ENCODE data around the gene ANKFN1.

Gene ANKFN1

GRCh38 chr17:56149266-56150036 is 3.8 kb upstream of the ANKFN1 start:
- no peak overlapping the region for H3K27ac ChIP-seq
- no peak for TF ChIP-seq CTCF (conservative IDR thresholded peaks at IDR 0.05)
- TF ChIP-seq ZFX (IDR thresholded peaks at IDR 0.05) = no peak

GRCh38 chr17:56150649-56151048 is 2.6 kb upstream of the ANKFN1 start:
- H3K27ac ChIP-seq = no peak overlapping the region
- TF ChIP-seq ZFX (IDR thresholded peaks at IDR 0.05) (no peak), CTCF (conservative IDR thresholded peaks at IDR 0.05) (no peak)

- H3K27ac ChIP-seq = no peak overlapping the region
- TF ChIP-seq ZFX (IDR thresholded peaks at IDR 0.05) (no peak), CTCF (conservative IDR thresholded peaks at IDR 0.05) (no peak)
Observed at GRCh38 chr17:56157845-56158244, 4.6 kb downstream of the ANKFN1 start.

- no peak overlapping the region for H3K27ac ChIP-seq
- TF ChIP-seq ZFX (IDR thresholded peaks at IDR 0.05) = no peak
- no peak for TF ChIP-seq CTCF (conservative IDR thresholded peaks at IDR 0.05)
Observed at GRCh38 chr17:56158344-56158743, 5.1 kb downstream of the ANKFN1 start.

- TF ChIP-seq ZFX (IDR thresholded peaks at IDR 0.05) (no peak), CTCF (conservative IDR thresholded peaks at IDR 0.05) (no peak)
- H3K27ac ChIP-seq = no peak overlapping the region
Observed at GRCh38 chr17:56158915-56159825, 5.9 kb downstream of the ANKFN1 start.

GRCh38 chr17:56159826-56160380 is 6.6 kb downstream of the ANKFN1 start:
- no peak overlapping the region for H3K27ac ChIP-seq
- TF ChIP-seq ZFX (IDR thresholded peaks at IDR 0.05) (no peak), CTCF (conservative IDR thresholded peaks at IDR 0.05) (no peak)

GRCh38 chr17:56160422-56160821 is 7.1 kb downstream of the ANKFN1 start:
- no peak overlapping the region for H3K27ac ChIP-seq
- TF ChIP-seq ZFX (IDR thresholded peaks at IDR 0.05) = no peak
- TF ChIP-seq CTCF (conservative IDR thresholded peaks at IDR 0.05) = no peak

All from C4-2B (cell line).